Tibial artery (tissue), 4 donors: ENCODE measurements around the gene DENND6B.
"Not testable (repeated sequence)": the region's sequence is repeated elsewhere in the genome, so short reads cannot be mapped to it uniquely, and the experiment has no call there.

Source experiments
- DNase-seq, 2 donors: peaks; one replicate each; pipeline ENCODE4 v3.0.0-alpha.2; 2019
- H3K27ac ChIP-seq, 2 donors: fragments of 200-600 bp; sonication (generic) in 1 of 2; 1 replicate in 1 of 2; 2 replicates in 1 of 2; pipeline ENCODE4 v1.5.1; 2018 to 2019; ENCODE audit warnings: mild to moderate bottlenecking in 1 of 2
- H3K27me3 ChIP-seq, 2 donors: fragments of 200-600 bp; sonication (generic) in 1 of 2; one replicate each; pipeline versions ENCODE4 v1.5.1 to v1.6.0; 2016 to 2019
- H3K36me3 ChIP-seq, 3 donors: fragments of 200-600 bp; sonication (generic) in 2 of 3; one replicate each; pipeline ENCODE4 v1.5.1; 2016 to 2019; ENCODE audit warnings: mild to moderate bottlenecking in 2 of 3
- H3K4me1 ChIP-seq, 4 donors: fragments of 200-600 bp; sonication (generic) in 2 of 4; 1 replicate in 3 of 4; 2 replicates in 1 of 4; pipeline ENCODE4 v1.5.1; 2016 to 2019
- H3K4me3 ChIP-seq, 2 donors: fragments of 200-600 bp; sonication (generic) in 1 of 2; 1 replicate in 1 of 2; 2 replicates in 1 of 2; pipeline ENCODE4 v1.5.1; 2018 to 2019; ENCODE audit warnings: mild to moderate bottlenecking in 2 of 2
- H3K9me3 ChIP-seq, 3 donors: fragments of 200-600 bp; sonication (generic) in 1 of 3; one replicate each; pipeline ENCODE4 v1.5.1; 2016 to 2019
- intact Hi-C: fragments of 100-400 bp; cut with DNase I; formaldehyde crosslinking; loops from one replicate; pipeline ENCODE4 v1.15.0; 2023; ENCODE audit warnings: low total_unique reads
- TF ChIP-seq, protein P1 (sequence below), 2 experiments: fragments of 200-600 bp in 1 of 2; fragments of 450-650 bp in 1 of 2; IDR thresholded peaks; one replicate each; pipeline ENCODE4 v1.5.1; 2017 to 2019; ENCODE audit warnings: antibody characterized with exemption in 2 of 2, mild to moderate bottlenecking in 1 of 2, moderate library complexity in 1 of 2

The DENND6B gene

DNA sequence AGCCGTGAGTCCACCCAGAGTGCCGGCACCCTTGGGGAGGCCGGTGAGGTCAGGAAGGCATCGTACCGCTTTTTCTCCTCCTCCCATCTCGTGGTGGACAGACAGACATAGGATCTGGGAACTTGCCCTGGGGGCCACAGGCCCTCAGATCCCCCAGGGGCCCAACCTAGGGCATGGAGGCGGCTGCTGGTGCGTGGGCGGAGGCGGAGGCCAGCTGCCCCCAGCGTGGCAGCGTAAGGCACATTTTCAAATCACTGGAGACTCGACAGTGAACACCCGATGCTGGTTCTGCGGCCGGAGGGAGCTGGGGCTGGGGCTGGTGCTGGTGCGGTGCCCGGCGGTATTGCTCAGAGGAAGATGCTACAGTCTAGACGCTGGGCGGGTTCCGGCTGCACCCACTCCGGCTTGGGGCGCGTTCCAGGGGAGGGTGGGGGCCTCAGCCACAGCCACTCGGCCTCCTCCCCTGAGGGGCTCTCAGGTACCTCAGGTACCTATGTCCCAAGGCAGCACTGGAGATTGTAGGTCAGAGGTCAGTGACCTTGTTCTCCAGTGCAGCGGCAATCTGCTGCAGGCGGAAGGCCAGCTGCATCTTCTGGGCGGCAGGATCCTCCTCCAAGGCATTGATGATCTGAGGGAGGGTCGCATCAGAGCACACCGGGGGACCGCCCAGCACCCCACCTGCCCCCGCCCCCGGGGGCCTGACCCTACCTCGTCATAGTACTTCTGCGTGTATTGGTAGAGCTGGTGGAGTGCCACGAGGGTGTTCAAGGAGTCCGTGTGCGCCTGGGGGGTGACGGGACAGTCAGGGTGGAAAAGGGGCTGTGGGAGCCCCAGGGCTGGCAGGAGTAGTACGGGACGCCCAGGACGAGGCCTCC lies 51.4 kb downstream of the DENND6B start:
- TF ChIP-seq, protein P1, sequence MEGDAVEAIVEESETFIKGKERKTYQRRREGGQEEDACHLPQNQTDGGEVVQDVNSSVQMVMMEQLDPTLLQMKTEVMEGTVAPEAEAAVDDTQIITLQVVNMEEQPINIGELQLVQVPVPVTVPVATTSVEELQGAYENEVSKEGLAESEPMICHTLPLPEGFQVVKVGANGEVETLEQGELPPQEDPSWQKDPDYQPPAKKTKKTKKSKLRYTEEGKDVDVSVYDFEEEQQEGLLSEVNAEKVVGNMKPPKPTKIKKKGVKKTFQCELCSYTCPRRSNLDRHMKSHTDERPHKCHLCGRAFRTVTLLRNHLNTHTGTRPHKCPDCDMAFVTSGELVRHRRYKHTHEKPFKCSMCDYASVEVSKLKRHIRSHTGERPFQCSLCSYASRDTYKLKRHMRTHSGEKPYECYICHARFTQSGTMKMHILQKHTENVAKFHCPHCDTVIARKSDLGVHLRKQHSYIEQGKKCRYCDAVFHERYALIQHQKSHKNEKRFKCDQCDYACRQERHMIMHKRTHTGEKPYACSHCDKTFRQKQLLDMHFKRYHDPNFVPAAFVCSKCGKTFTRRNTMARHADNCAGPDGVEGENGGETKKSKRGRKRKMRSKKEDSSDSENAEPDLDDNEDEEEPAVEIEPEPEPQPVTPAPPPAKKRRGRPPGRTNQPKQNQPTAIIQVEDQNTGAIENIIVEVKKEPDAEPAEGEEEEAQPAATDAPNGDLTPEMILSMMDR (IDR thresholded peaks at IDR 0.05), result no peak
- Histone ChIP-seq H3K27me3 (peaks cover 4 to 17% of the 10 kb centered on the region in 2 donors), H3K4me1 (peaks cover 0 to 19% (median 18%) of the 10 kb centered on the region in 4 donors), H3K36me3 (peaks cover 50 to 62% (median 57%) of the 10 kb centered on the region in 3 donors), H3K9me3 (no peaks in the 10 kb centered on the region), H3K27ac (peak overlapping the region in 1 of 2 donors; percentile 20), H3K4me3 (no peak overlapping the region)
- intact Hi-C loops, result loop anchor here (2.0 kb wide), 1 partner anchor 51 kb away; the partner anchor contains the start of gene DENND6B
- no peak for DNase-seq

DNA sequence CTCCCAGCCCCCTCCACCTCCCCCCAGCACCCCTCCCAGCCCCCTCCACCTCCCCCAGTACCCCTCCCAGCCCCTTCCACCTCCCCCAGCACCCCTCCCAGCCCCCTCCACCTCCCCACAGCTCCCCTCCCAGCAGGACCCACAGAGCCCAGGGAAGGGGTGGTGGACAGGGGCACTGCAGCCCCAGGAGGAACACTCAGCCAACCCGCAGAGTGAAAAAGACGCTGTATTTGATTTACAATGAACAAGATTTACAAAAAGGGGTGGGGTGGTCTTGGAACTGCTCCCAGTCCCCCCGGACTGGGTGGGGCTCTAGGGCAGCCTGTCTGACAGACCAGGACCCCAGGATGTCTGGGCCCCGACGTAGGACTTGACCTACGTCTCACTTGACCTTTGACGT lies 52.0 kb downstream of the DENND6B start:
- intact Hi-C loops, result no loop called here
- H3K36me3 ChIP-seq, result peaks cover 44 to 55% (median 50%) of the 10 kb centered on the region in 3 donors
- TF ChIP-seq, protein P1 (IDR thresholded peaks at IDR 0.05), result no peak
- peaks cover 4 to 17% of the 10 kb centered on the region in 2 donors for H3K27me3 ChIP-seq
- H3K4me1 ChIP-seq, result peaks cover 0 to 24% (median 22%) of the 10 kb centered on the region in 4 donors
- no peak overlapping the region for H3K27ac ChIP-seq
- no peaks in the 10 kb centered on the region for H3K9me3 ChIP-seq
- H3K4me3 ChIP-seq, result no peak overlapping the region
- no peak for DNase-seq

DNA sequence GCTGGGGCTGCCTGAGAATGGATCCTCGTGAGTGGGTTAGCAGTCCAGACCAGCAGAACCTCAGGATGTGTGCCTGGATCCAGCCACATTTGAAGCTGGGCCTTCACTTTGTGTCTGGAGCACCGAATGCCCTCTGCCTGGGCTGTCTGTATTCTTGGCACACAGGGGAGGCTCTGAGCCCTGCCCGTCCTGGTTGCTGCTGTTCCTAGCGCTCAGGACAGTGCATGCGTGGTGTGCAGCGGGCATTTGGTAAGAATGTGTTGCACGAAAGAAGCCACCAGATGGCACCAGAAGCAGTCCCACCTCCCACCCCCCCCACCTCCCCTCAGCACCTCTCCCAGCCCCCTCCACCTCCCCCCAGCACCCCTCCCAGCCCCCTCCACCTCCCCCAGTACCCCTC lies 52.5 kb downstream of the DENND6B start:
- Histone ChIP-seq H3K9me3 (no peaks in the 10 kb centered on the region), H3K4me1 (peaks cover 0 to 28% (median 26%) of the 10 kb centered on the region in 4 donors), H3K36me3 (peaks cover 39 to 51% (median 46%) of the 10 kb centered on the region in 3 donors), H3K27me3 (peaks cover 4 to 17% of the 10 kb centered on the region in 2 donors), H3K27ac (no peak overlapping the region), H3K4me3 (no peak overlapping the region)
- intact Hi-C loops, result no loop called here
- DNase-seq, result no peak
- TF ChIP-seq, protein P1 (IDR thresholded peaks at IDR 0.05), result peak in 1 of 2 experiments; percentile 27

DNA sequence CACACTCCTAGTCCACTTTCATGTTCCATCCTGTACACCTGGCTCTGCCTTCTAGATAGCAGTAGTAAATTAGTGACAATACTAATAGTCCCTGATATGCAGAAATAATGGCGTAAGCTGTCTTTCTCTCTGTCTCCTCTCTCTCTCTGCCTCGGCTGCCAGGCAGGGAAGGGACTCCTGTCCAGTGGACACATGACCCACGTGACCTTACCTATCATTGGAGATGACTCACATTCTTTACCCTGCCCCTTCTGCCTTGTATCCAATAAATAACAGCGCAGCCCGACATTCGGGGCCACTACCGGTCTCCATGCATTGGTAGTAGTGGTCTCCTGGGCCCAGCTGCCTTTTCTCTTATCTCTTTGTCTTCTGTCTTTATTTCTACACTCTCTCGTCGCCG lies 53.0 kb downstream of the DENND6B start:
- DNase-seq, H3K9me3 ChIP-seq, H3K27ac ChIP-seq, intact Hi-C loops, H3K4me3 ChIP-seq: not testable (repeated sequence)
- peaks cover 34 to 45% (median 41%) of the 10 kb centered on the region in 3 donors for H3K36me3 ChIP-seq
- peaks cover 0 to 34% (median 29%) of the 10 kb centered on the region in 4 donors for H3K4me1 ChIP-seq
- H3K27me3 ChIP-seq, result peaks cover 4 to 17% of the 10 kb centered on the region in 2 donors

GRCh38 chr22:50273352-50273751 lies 53.5 kb downstream of the DENND6B start:
- H3K9me3 ChIP-seq, DNase-seq, H3K27ac ChIP-seq, intact Hi-C loops, H3K4me3 ChIP-seq: not testable (repeated sequence)
- H3K27me3 ChIP-seq, result peaks cover 4 to 17% of the 10 kb centered on the region in 2 donors
- peaks cover 30 to 41% (median 36%) of the 10 kb centered on the region in 3 donors for H3K36me3 ChIP-seq
- peaks cover 0 to 38% (median 31%) of the 10 kb centered on the region in 4 donors for H3K4me1 ChIP-seq

DNA sequence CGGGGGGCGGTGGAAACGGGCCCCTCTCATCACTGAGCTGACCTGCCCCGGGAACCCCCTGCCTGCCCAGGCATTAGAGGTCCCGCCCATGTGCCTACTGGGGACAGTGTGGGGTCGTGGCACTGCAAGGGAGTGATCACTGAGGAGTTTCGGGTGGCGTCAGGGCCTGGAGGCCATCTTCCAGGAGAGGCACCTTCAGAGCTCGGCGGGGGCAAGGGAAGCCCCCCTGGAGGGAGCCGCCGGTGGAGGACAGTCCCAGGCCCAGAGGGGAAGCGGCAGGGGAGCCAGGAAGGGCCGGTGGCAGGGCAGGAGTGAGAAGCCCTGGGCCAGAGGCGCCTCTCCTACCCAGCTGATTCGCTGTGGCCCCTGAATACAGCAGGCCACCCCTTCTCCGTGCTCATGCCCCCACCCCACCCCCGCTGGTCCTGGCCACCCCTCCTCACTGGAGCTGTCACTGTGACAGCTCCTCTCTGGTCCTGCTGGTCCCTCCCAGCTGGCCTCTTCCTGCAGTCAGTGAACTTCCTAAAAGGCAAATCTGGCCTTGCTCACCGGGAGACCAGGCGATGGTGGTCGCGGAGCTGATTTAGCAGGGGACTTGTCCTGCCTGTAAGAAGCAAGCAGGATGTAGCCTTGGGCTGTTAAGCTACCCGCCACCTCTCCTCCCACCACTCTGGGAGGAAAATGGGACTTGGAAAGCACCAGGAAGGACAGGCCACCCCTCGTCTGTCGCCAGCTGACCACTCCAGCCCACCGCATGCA lies 54.6 kb downstream of the DENND6B start:
- Histone ChIP-seq H3K9me3 (no peaks in the 10 kb centered on the region), H3K4me3 (peak overlapping the region in 1 of 2 donors; percentile 54), H3K27ac (no peak overlapping the region), H3K4me1 (peaks cover 0 to 49% (median 42%) of the 10 kb centered on the region in 4 donors), H3K27me3 (peaks cover 4 to 17% of the 10 kb centered on the region in 2 donors), H3K36me3 (peaks cover 18 to 30% (median 25%) of the 10 kb centered on the region in 3 donors)
- TF ChIP-seq, protein P1 (IDR thresholded peaks at IDR 0.05), result no peak
- intact Hi-C loops, result no loop called here
- no peak for DNase-seq
